Measurements from ENCODE around the gene LHFPL6. TPM values are rescaled to one million over a fixed set of nuclear protein-coding genes. Genes with fewer than 3 reads are reported as not detected.
A peak's percentile ranks its signal among the peaks of the same experiment; 100 is the strongest.

LHFPL6 gene
- total RNA-seq, 1 donor from 2014 or later: 3.0 TPM

- H4K20me1 ChIP-seq (ENCODE audit: low read depth): no peaks in the 10 kb centered on the region
- H3K27ac Mint-ChIP-seq: peak overlapping the region; percentile 42
- H3K27me3 Mint-ChIP-seq (ENCODE audit: insufficient read depth, low read depth): peaks cover 2% of the 10 kb centered on the region
- TF ChIP-seq EZH2phosphoT487 (IDR thresholded peaks at IDR 0.05) (no peak), EZH2 (IDR thresholded peaks at IDR 0.05) (no peak), CTCF (IDR thresholded peaks at IDR 0.05) (no peak)
- no peak overlapping the region for H3K4me3 ChIP-seq
- peaks cover 7% of the 10 kb centered on the region for H3F3A ChIP-seq (ENCODE audit: low read depth)
- no peaks in the 10 kb centered on the region for H3K36me3 ChIP-seq
- no peak overlapping the region for H3K9ac ChIP-seq
- no peaks in the 10 kb centered on the region for H3K9me3 ChIP-seq (ENCODE audit: low read depth)
- peak overlapping the region; percentile 96 for H3K4me3 Mint-ChIP-seq
- H3K27ac ChIP-seq: no peak overlapping the region
- H3K4me1 Mint-ChIP-seq: peaks cover 48% of the 10 kb centered on the region
- H3K9me3 Mint-ChIP-seq: peaks cover 10% of the 10 kb centered on the region
- peaks cover 37% of the 10 kb centered on the region for H3K36me3 Mint-ChIP-seq
- DNase-seq (ENCODE audit: low spot score): no peak
- H3K79me2 ChIP-seq (ENCODE audit: low read depth): no peaks in the 10 kb centered on the region
- H3K4me2 ChIP-seq: no peak overlapping the region
- peaks cover 26% of the 10 kb centered on the region for H3K27me3 ChIP-seq
- H2AFZ ChIP-seq (replicated peaks): no peak overlapping the region
- H3K4me1 ChIP-seq: no peaks in the 10 kb centered on the region
Observed at GRCh38 chr13:39599012-39599411, 4.0 kb downstream of the LHFPL6 start.

- no peak for DNase-seq (ENCODE audit: low spot score)
- Mint-ChIP-seq H3K36me3 (peaks cover 38% of the 10 kb centered on the region), H3K27me3 (ENCODE audit: insufficient read depth, low read depth) (peaks cover 2% of the 10 kb centered on the region), H3K9me3 (peaks cover 12% of the 10 kb centered on the region), H3K4me1 (peaks cover 45% of the 10 kb centered on the region), H3K4me3 (no peak overlapping the region), H3K27ac (no peak overlapping the region)
- Histone ChIP-seq H3K4me3 (no peak overlapping the region), H4K20me1 (ENCODE audit: low read depth) (no peaks in the 10 kb centered on the region), H3F3A (ENCODE audit: low read depth) (no peaks in the 10 kb centered on the region), H3K79me2 (ENCODE audit: low read depth) (no peaks in the 10 kb centered on the region), H3K36me3 (no peaks in the 10 kb centered on the region), H3K9ac (no peak overlapping the region), H2AFZ (replicated peaks) (no peak overlapping the region), H3K27ac (no peak overlapping the region), H3K4me2 (no peak overlapping the region), H3K4me1 (no peaks in the 10 kb centered on the region), H3K9me3 (ENCODE audit: low read depth) (no peaks in the 10 kb centered on the region), H3K27me3 (peaks cover 19% of the 10 kb centered on the region)
- TF ChIP-seq EZH2phosphoT487 (IDR thresholded peaks at IDR 0.05): no peak
- no peak for TF ChIP-seq EZH2 (IDR thresholded peaks at IDR 0.05)
- no peak for TF ChIP-seq CTCF (IDR thresholded peaks at IDR 0.05)
Observed at GRCh38 chr13:39597838-39598237, 5.2 kb downstream of the LHFPL6 start.

GRCh38 chr13:39596685-39597084 is 6.3 kb downstream of the LHFPL6 start:
- Mint-ChIP-seq H3K27me3 (ENCODE audit: insufficient read depth, low read depth) (peaks cover 2% of the 10 kb centered on the region), H3K27ac (no peak overlapping the region), H3K36me3 (peaks cover 42% of the 10 kb centered on the region), H3K4me1 (peaks cover 41% of the 10 kb centered on the region), H3K9me3 (peaks cover 18% of the 10 kb centered on the region), H3K4me3 (no peak overlapping the region)
- no peaks in the 10 kb centered on the region for H3F3A ChIP-seq (ENCODE audit: low read depth)
- no peak overlapping the region for H2AFZ ChIP-seq (replicated peaks)
- H3K9me3 ChIP-seq (ENCODE audit: low read depth): no peaks in the 10 kb centered on the region
- no peaks in the 10 kb centered on the region for H3K36me3 ChIP-seq
- no peak overlapping the region for H3K9ac ChIP-seq
- H3K4me2 ChIP-seq: no peak overlapping the region
- peaks cover 13% of the 10 kb centered on the region for H3K27me3 ChIP-seq
- H4K20me1 ChIP-seq (ENCODE audit: low read depth): no peaks in the 10 kb centered on the region
- no peak overlapping the region for H3K27ac ChIP-seq
- no peak for DNase-seq (ENCODE audit: low spot score)
- no peak overlapping the region for H3K4me3 ChIP-seq
- no peaks in the 10 kb centered on the region for H3K79me2 ChIP-seq (ENCODE audit: low read depth)
- TF ChIP-seq EZH2phosphoT487 (IDR thresholded peaks at IDR 0.05) (no peak), CTCF (IDR thresholded peaks at IDR 0.05) (no peak), EZH2 (IDR thresholded peaks at IDR 0.05) (no peak)
- H3K4me1 ChIP-seq: no peaks in the 10 kb centered on the region
